HG03066 (cell line): ENCODE data around the gene CADPS2.
"Not testable (repeated sequence)": the region's sequence is repeated elsewhere in the genome, so short reads cannot be mapped to it uniquely, and the experiment has no call there.

Source experiments
- ATAC-seq: cut with Tn5 transposase; IDR thresholded peaks from one replicate; pipeline ENCODE4 v1.9.1; 2021; ENCODE audit warnings: low read depth; ENCODE audit not compliant: unreplicated experiment

The CADPS2 gene

GRCh38 chr7:122679813-122680212, 206.4 kb downstream of the CADPS2 start:
- no peak for ATAC-seq

DNA sequence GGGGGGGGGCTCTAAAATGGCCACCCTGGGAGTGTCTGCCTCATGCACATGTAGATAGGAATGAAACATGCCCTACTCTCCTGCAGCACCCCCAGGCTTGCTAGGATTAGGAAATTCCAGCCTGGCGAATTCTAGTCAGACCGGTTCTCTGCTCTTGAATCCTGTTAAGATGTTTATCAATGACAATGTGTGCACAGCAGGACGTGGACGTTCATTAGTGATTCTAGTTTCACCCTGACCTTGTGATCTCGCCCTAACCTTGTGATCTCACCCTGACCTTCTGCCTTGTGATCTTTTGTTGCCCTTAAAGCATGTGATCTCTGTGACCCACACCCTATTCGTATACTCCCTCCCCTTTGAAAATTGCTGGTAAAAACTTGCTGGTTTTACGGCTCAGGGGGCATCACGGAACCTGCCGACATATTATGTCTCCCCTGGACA, 207.0 kb downstream of the CADPS2 start:
- not testable (repeated sequence) for ATAC-seq

DNA sequence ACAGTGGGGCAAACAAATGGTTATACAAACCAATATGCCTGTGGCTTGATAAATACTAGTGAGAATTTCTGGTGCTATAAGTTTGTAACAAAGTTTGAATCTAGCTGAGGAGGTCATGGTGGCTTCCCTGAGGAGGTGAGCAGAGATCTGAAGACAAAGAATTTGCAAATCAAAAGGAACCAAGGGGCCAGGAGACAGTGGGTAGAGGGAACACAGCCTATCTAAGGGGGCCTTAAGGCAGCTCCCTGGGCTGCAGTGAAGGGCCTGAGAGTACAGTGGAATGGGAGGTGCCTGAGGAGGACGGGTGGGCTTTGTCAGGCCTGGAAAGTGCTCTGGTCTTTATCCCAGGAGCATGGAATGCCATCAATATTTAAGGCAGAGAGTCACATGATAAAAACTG, 209.1 kb downstream of the CADPS2 start:
- ATAC-seq = no peak

DNA sequence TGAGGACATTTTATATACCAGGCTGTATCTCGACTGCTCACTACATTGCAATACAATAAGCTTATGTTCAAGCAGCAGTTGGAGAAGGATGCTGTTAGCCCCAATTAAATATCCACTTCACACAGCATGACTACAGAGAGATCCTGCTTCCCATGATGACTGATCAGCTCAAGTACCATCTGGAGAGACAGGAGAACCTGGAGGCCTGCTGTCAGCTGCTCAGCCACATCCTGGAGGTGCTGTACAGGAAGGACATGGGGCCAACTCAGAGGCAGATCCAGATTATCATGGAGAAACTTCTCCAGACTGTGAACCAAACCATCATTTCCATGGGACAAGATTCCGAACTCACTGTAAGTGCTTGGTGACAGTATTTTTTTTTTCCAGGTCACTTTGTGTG, 209.8 kb downstream of the CADPS2 start:
- ATAC-seq = no peak

- no peak for ATAC-seq
These were observed 210.6 kb downstream of the CADPS2 start for GRCh38 chr7:122675621-122676020.

DNA sequence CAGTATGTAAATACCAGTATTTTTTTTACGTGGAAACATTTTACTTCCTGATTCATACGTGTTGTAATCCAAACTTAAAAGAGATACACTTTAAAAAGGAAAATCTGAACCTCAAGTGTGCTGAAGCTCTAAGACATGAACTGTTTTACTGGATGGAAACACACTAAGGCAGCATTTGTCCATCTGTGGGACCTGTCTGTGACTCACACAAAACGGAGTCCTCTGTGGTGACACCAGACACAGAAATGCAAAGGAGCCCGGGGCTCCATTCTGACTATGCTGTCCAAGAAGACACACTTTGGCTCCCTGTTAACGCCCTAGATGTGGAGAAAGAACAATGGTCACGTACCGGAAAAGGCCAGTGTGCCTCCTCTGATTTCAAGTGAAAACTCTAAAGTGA, 211.2 kb downstream of the CADPS2 start:
- no peak for ATAC-seq

GRCh38 chr7:122674502-122674901, 211.8 kb downstream of the CADPS2 start:
- no peak for ATAC-seq

DNA sequence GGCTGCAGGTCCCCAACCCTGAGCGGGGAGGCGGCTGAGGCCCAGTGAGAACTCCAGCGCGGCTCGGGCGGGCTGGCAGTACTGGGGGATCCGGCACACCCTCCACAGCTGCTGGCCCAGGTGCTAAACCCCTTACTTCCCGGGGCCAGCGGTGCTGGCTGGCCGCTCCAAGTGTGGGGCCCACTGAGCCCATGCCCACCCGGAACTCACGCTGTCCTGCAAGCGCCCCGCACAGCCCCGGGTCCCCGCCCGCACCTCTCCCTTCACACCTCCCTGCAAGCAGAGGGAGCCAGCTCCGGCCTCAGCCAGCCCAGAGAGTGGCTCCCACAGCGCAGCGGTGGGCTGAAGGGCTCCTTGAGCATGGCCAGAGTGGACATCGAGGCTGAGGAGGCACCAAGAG, 212.3 kb downstream of the CADPS2 start:
- ATAC-seq = no peak

GRCh38 chr7:122672536-122672935, 213.7 kb downstream of the CADPS2 start:
- no peak for ATAC-seq

DNA sequence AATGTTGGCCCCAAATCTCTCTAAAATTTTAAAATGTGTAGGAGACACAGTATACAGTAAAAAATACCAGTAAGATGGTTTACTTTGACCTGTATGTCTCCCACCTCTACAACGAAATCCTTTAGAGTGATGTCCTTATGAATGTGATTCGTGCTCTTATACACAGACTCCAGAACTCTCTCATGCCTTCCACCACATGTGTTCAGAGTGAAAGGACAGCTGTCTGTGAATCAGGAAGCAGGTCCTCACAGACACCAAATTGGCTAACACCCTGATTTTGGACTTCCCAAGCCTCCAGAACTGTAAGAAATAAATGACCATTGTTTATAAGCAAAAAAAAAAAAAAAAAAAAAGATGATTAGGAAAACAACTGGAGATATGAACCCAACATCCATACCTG, 222.5 kb downstream of the CADPS2 start:
- ATAC-seq = no peak

- no peak for ATAC-seq
These were observed 227.4 kb downstream of the CADPS2 start for GRCh38 chr7:122658856-122659255.

GRCh38 chr7:122653685-122654084, 232.6 kb downstream of the CADPS2 start:
- ATAC-seq = no peak

DNA sequence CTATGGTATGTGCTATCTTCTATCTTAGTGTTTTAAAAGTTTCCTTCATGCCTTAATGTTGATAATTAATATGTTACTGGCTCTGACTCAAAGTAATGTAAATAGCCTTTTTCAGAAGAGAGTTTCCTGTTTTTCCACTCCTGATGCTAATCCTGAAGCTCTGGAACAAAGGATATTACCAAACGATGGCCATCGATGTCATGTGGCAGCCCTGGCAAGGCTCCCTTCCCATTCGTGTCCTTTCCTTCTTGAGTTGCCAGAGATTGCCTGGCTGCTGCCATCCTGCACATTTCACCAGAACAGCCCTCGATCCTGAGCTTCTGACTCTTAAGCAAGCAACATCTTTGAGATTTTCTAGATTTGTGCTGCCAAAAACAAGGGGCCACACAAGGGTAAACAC, 233.4 kb downstream of the CADPS2 start:
- ATAC-seq = no peak

DNA sequence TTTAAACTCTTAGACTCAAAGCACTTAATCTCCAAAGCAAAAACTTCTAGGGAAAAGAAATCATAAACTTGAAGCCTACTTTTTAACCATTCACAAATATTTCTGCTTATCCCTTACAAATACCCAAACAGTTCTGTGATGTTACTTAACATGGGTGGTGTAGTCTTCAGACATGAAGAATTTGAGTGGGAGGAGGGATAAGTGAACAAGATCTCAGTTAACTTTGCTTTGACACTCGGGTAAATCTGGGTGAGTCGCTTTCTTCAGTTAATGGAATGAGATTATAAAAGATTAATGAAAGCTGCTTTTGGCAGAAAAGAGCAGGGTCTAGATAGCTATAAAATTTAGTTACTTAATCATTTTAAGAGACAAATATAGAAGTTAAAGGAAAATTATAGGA, 234.8 kb downstream of the CADPS2 start:
- no peak for ATAC-seq

- no peak for ATAC-seq
These were observed 243.0 kb downstream of the CADPS2 start for GRCh38 chr7:122643250-122643649.

- no peak for ATAC-seq
These were observed 247.8 kb downstream of the CADPS2 start for GRCh38 chr7:122638459-122638858.

DNA sequence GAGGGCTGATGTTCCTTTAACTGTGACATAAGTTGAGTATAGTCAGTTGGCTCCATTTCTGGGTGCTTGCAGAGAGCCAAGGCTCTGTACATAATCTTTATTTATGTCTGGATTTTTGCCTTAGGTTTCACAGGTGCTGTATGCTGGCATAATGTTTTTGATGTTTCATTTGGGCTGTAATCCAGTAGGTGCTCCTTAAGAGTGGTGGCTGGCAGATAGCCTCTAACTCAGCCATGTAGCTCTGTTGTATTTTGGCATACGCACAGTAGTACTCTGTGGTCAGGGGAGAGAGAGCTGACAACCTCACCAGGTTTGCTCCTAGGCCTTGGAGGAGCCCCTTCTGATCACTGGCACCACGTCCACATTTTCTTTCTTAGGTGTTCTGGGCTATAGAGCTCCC, 248.5 kb downstream of the CADPS2 start:
- no peak for ATAC-seq

GRCh38 chr7:122635481-122635880, 250.8 kb downstream of the CADPS2 start:
- not testable (repeated sequence) for ATAC-seq

DNA sequence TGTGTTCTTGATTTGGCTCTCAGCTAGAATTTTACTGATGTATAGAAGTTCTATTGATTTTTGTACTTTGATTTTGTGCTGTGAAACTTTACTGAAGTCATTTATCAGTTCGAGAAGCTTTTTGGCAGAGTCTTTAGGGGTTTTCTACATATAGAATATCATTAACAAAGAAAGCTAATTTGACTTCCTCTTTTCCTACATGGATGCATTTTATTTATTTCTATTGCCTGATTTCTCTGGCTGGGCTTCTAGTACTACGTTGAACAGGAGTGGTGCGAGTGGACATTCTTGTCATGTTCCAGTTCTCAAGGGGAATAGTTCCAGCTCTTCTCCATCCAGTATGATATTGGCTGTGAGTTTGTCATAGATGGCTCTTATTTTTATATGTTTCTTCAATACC, 252.8 kb downstream of the CADPS2 start:
- no peak for ATAC-seq

GRCh38 chr7:122632238-122632637, 254.0 kb downstream of the CADPS2 start:
- ATAC-seq = no peak

- ATAC-seq = no peak
These were observed 256.8 kb downstream of the CADPS2 start for GRCh38 chr7:122629412-122629953.

DNA sequence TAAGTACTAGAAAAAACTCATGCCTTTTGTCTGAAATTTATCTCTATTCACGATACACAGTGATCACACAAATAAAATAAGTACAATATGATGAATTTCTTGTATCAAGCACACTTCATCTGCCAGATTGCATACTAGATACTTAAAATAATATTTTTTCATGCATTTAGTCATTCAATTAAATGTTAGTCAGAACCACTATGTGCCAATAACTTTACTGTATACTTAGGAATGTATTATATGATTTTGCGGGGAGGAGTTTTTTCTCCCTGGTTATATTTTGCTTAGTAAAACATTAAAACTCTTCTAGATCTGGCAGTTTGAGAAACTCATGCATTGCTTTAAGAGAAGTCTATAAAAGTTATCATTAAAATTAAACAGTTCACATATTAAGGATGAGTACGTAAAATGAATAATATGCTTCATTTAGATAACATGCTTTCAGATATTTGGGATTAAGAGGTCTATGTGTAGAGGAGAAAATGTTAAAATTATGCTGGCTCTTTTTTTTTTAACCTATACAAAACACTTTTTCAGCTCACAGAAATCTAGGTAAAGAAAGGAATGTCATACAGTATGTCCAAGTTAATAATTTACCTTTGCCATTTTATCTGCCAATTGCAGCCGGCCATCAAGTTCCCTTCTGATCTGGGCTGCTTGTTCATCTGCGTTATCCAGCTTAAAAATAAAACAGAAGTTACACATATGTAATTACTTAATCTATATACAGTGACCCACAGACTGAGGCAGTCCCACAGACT, 257.4 kb downstream of the CADPS2 start:
- no peak for ATAC-seq
